ENCODE measurements around the gene GPR157. TPM values are rescaled to one million over a fixed set of nuclear protein-coding genes. Genes with fewer than 3 reads are reported as not detected.

The GPR157 gene
- total RNA-seq, 1 donor, result 5.4 TPM

GRCh38 chr1:9121496-9122409, 7.1 kb downstream of the GPR157 start:
- TF ChIP-seq CTCF (IDR thresholded peaks at IDR 0.05; ENCODE audit: extremely low read depth, low read depth, low read length), result no peak
- Histone ChIP-seq H4K20me1 (ENCODE audit: insufficient read depth, low read length) (peaks cover 4% of the 10 kb centered on the region), H3K27ac (ENCODE audit: low read depth, low read length) (no peak overlapping the region), H3K4me1 (ENCODE audit: insufficient read depth, low read length) (no peaks in the 10 kb centered on the region), H3K9me3 (ENCODE audit: low read depth, low read length) (no peaks in the 10 kb centered on the region), H2AFZ (ENCODE audit: low read length) (no peak overlapping the region), H3K4me2 (ENCODE audit: insufficient read depth, low read length) (no peak overlapping the region), H3K79me2 (ENCODE audit: insufficient read depth, low read length) (peaks cover 3% of the 10 kb centered on the region), H3K4me3 (ENCODE audit: insufficient read depth, low read length) (no peak overlapping the region), H3K36me3 (ENCODE audit: insufficient read depth, low read length) (no peaks in the 10 kb centered on the region), H3K27me3 (ENCODE audit: insufficient read depth, low read length) (no peaks in the 10 kb centered on the region)
- DNase-seq (ENCODE audit: insufficient read length, low spot score, missing footprints), result no peak

DNA sequence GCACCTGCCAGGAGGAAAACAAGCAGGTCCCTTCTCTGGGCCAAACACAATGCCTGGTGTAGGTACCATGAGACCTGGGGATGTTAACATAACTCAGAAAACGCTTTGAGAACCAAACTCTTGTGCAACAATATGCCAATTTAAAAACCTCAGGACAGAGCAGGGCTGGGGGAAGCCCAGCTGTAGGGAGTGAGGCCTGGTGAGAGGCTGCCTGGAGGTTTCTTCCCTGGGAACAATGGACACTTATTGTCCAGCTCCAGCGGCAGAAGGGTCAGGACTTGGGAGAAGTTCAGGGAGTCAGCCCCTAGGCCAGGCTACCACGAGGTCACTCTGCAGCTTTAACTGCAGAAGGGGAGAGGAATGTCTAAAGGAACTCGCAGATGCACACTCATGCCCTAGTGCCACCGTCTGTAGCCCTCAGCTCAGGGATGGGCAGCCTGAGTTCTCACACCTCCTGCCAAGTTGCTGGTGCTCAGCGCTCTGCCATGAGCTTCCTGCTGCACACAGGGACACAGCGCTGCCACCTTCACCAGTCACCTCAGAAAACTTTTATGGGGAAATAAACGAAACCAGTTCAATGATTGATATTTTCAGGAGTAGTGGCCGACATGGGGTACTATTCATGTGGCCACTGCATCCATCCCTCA, 8.5 kb downstream of the GPR157 start:
- no peak for DNase-seq (ENCODE audit: insufficient read length, low spot score, missing footprints)
- no peak for TF ChIP-seq CTCF (IDR thresholded peaks at IDR 0.05; ENCODE audit: extremely low read depth, low read depth, low read length)

DNA sequence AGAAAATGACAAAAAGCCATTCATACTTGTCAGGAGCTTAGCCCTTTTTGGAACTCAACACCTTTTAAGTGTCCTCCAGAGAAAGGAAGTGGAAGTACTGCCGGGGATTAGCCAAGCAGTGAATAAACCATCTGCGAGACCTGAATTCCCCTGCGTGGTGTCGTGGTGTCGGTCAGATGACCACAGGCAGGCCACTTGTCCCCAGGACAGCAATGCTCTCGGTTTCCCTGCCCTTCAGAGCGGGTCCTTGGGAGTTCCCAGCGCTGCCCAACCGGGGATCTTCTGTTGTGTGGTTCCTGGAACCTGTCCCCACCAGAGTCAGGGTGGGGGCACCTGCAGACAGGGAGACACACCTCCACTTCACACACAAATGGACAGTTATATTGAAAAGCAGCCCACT, 9.2 kb downstream of the GPR157 start:
- Histone ChIP-seq H3K36me3 (ENCODE audit: insufficient read depth, low read length) (no peaks in the 10 kb centered on the region), H3K4me3 (ENCODE audit: insufficient read depth, low read length) (no peak overlapping the region), H4K20me1 (ENCODE audit: insufficient read depth, low read length) (peaks cover 4% of the 10 kb centered on the region), H3K27ac (ENCODE audit: low read depth, low read length) (no peak overlapping the region), H3K79me2 (ENCODE audit: insufficient read depth, low read length) (no peaks in the 10 kb centered on the region), H3K4me1 (ENCODE audit: insufficient read depth, low read length) (no peaks in the 10 kb centered on the region), H3K9me3 (ENCODE audit: low read depth, low read length) (no peaks in the 10 kb centered on the region), H2AFZ (ENCODE audit: low read length) (no peak overlapping the region), H3K4me2 (ENCODE audit: insufficient read depth, low read length) (no peak overlapping the region), H3K27me3 (ENCODE audit: insufficient read depth, low read length) (no peaks in the 10 kb centered on the region)
- DNase-seq (ENCODE audit: insufficient read length, low spot score, missing footprints), result no peak
- no peak for TF ChIP-seq CTCF (IDR thresholded peaks at IDR 0.05; ENCODE audit: extremely low read depth, low read depth, low read length)

More for the DNA sequence above, 8.5 kb downstream of the GPR157 start:
- H3K4me3 ChIP-seq (ENCODE audit: insufficient read depth, low read length), result no peak overlapping the region
- H3K4me1 ChIP-seq (ENCODE audit: insufficient read depth, low read length), result no peaks in the 10 kb centered on the region
- H2AFZ ChIP-seq (ENCODE audit: low read length), result no peak overlapping the region
- no peak overlapping the region for H3K27ac ChIP-seq (ENCODE audit: low read depth, low read length)
- H3K36me3 ChIP-seq (ENCODE audit: insufficient read depth, low read length), result no peaks in the 10 kb centered on the region
- no peaks in the 10 kb centered on the region for H3K9me3 ChIP-seq (ENCODE audit: low read depth, low read length)
- H3K4me2 ChIP-seq (ENCODE audit: insufficient read depth, low read length), result no peak overlapping the region
- peaks cover 4% of the 10 kb centered on the region for H4K20me1 ChIP-seq (ENCODE audit: insufficient read depth, low read length)
- no peaks in the 10 kb centered on the region for H3K27me3 ChIP-seq (ENCODE audit: insufficient read depth, low read length)
- H3K79me2 ChIP-seq (ENCODE audit: insufficient read depth, low read length), result no peaks in the 10 kb centered on the region

DNA sequence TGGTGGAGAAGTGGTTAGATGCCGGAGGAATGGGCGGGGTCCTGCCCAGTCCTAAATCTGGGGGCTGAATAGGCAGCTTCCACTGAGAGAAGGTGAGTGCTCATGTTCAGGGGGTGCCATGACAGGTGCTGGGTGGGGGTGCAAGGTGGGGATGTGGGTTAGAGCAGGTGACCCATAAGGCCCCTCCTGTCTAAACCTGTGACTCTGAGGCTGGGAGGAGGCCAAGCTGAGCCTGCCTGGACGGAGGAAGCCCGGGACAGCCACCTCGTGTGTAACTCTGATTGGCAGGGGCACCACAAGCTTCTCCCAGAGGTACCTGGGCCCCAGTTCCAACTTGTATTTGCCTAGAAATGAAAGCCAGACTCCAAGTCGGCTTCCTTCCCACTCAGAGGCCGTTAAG, 10.7 kb downstream of the GPR157 start:
- Histone ChIP-seq H3K4me3 (ENCODE audit: insufficient read depth, low read length) (no peak overlapping the region), H3K27ac (ENCODE audit: low read depth, low read length) (no peak overlapping the region), H2AFZ (ENCODE audit: low read length) (no peak overlapping the region), H4K20me1 (ENCODE audit: insufficient read depth, low read length) (peaks cover 4% of the 10 kb centered on the region), H3K4me2 (ENCODE audit: insufficient read depth, low read length) (no peak overlapping the region), H3K4me1 (ENCODE audit: insufficient read depth, low read length) (no peaks in the 10 kb centered on the region), H3K79me2 (ENCODE audit: insufficient read depth, low read length) (no peaks in the 10 kb centered on the region), H3K27me3 (ENCODE audit: insufficient read depth, low read length) (no peaks in the 10 kb centered on the region), H3K36me3 (ENCODE audit: insufficient read depth, low read length) (no peaks in the 10 kb centered on the region), H3K9me3 (ENCODE audit: low read depth, low read length) (no peaks in the 10 kb centered on the region)
- no peak for DNase-seq (ENCODE audit: insufficient read length, low spot score, missing footprints)
- no peak for TF ChIP-seq CTCF (IDR thresholded peaks at IDR 0.05; ENCODE audit: extremely low read depth, low read depth, low read length)
